GM23338 (cell line): ENCODE results near the gene GPX1. TPM values are rescaled to one million over a fixed set of nuclear protein-coding genes. Genes with fewer than 3 reads are reported as not detected.

Experiments used
- ATAC-seq: fragments of 200-7000 bp; cut with Tn5 transposase; 3 replicates; pipeline ENCODE4 v1.9.1; 2020
- DNase-seq: peaks from one replicate; pipeline ENCODE4 v3.0.0-alpha.2; 2015; ENCODE audit warnings: low spot score
- H2AFZ ChIP-seq: fragments of 200-600 bp; sonication (generic); 2 replicates; pipeline ENCODE4 v1.8.0; 2016; ENCODE audit warnings: antibody characterized with exemption, mild to moderate bottlenecking, moderate library complexity
- H3F3A ChIP-seq: fragments of 200-600 bp; sonication (generic); replicated peaks from 2 replicates; pipeline ENCODE4 v1.8.0; 2017; ENCODE audit warnings: antibody characterized with exemption, mixed run types, low read depth
- H3K27ac ChIP-seq: fragments of 200-600 bp; sonication (generic); 2 replicates; pipeline ENCODE4 v1.6.1; 2016; ENCODE audit warnings: low read depth
- H3K27me3 ChIP-seq: fragments of 200-600 bp; sonication (generic); 2 replicates; pipeline ENCODE4 v1.8.0; 2016; ENCODE audit warnings: mild to moderate bottlenecking, mixed run types, moderate library complexity; ENCODE audit not compliant: insufficient read depth
- H3K36me3 ChIP-seq: fragments of 200-600 bp; sonication (generic); 2 replicates; pipeline ENCODE4 v1.8.0; 2016; ENCODE audit warnings: mild to moderate bottlenecking; ENCODE audit not compliant: insufficient read depth
- H3K4me1 ChIP-seq: fragments of 200-600 bp; sonication (generic); 2 replicates; pipeline ENCODE4 v1.8.0; 2016; ENCODE audit warnings: mild to moderate bottlenecking, moderate library complexity; ENCODE audit not compliant: insufficient read depth
- H3K4me2 ChIP-seq: fragments of 200-600 bp; sonication (generic); 2 replicates; pipeline ENCODE4 v1.7.1; 2017; ENCODE audit warnings: mixed run types
- H3K4me3 ChIP-seq: fragments of 200-600 bp; sonication (generic); 2 replicates; pipeline ENCODE4 v1.6.1; 2016; ENCODE audit warnings: mixed run types
- H3K79me2 ChIP-seq: fragments of 200-600 bp; sonication (generic); replicated peaks from 2 replicates; pipeline ENCODE4 v1.8.0; 2017; ENCODE audit warnings: mild to moderate bottlenecking; ENCODE audit not compliant: insufficient read depth
- H3K9me2 ChIP-seq: fragments of 200-600 bp; sonication (generic); 2 replicates; pipeline ENCODE4 v1.8.0; 2017; ENCODE audit not compliant: insufficient read depth
- H4K20me1 ChIP-seq: fragments of 200-600 bp; sonication (generic); replicated peaks from 2 replicates; pipeline ENCODE4 v1.8.0; 2017; ENCODE audit warnings: mild to moderate bottlenecking; ENCODE audit not compliant: insufficient read depth
- H3K27ac Mint-ChIP-seq: 2 replicates; pipeline ENCODE4 v1.8.0; 2020; ENCODE audit warnings: inconsistent platforms, mild to moderate bottlenecking, moderate library complexity, mixed read lengths
- H3K27me3 Mint-ChIP-seq: 3 replicates; pipeline ENCODE4 v1.8.0; 2022; ENCODE audit warnings: low read depth, mild to moderate bottlenecking, moderate library complexity, mixed read lengths, inconsistent platforms; ENCODE audit not compliant: insufficient read depth, poor library complexity
- H3K36me3 Mint-ChIP-seq: 3 replicates; pipeline ENCODE4 v1.8.0; 2021; ENCODE audit warnings: low read depth, mild to moderate bottlenecking, inconsistent platforms, moderate library complexity, mixed read lengths
- H3K4me1 Mint-ChIP-seq: 3 replicates; pipeline ENCODE4 v1.8.0; 2020; ENCODE audit warnings: mild to moderate bottlenecking, inconsistent platforms, mixed read lengths
- H3K4me3 Mint-ChIP-seq: 3 replicates; pipeline ENCODE4 v1.8.0; 2021; ENCODE audit warnings: moderate library complexity, mild to moderate bottlenecking, inconsistent platforms, mixed read lengths
- H3K9me3 Mint-ChIP-seq: 3 replicates; pipeline ENCODE4 v1.8.0; 2020; ENCODE audit warnings: moderate library complexity, mild to moderate bottlenecking, inconsistent platforms, mixed read lengths
- CREB1 ChIP-seq: fragments of 250-450 bp; sonication (Bioruptor Pico); IDR thresholded peaks from 2 replicates; pipeline ENCODE4 v1.5.0; 2020; ENCODE audit warnings: low read depth, mild to moderate bottlenecking, moderate library complexity
- CTCF ChIP-seq, 2 experiments: fragments of 200-600 bp in 1 of 2; sonication (generic) in 1 of 2; conservative IDR thresholded peaks; 2 replicates each; pipeline versions ENCODE4 v1.5.1 to v1.6.1; 2016 to 2017; ENCODE audit warnings: antibody characterized with exemption in 2 of 2, low read depth in 2 of 2, mild to moderate bottlenecking in 2 of 2, moderate library complexity in 1 of 2
- ETS1 ChIP-seq: IDR thresholded peaks from 2 replicates; pipeline ENCODE4 v1.6.1; 2016; ENCODE audit warnings: antibody characterized with exemption
- EZH2 ChIP-seq: fragments of 200-600 bp; sonication (generic); IDR thresholded peaks from one replicate; pipeline ENCODE4 v1.8.0; 2017; ENCODE audit warnings: antibody characterized with exemption, mild to moderate bottlenecking, low read depth; ENCODE audit not compliant: unreplicated experiment
- EZH2phosphoT487 ChIP-seq: fragments of 200-600 bp; sonication (generic); IDR thresholded peaks from one replicate; pipeline ENCODE4 v1.8.1; 2018; ENCODE audit warnings: antibody characterized with exemption; ENCODE audit not compliant: unreplicated experiment
- JUNB ChIP-seq: IDR thresholded peaks from one replicate; pipeline ENCODE4 v1.6.1; 2016; ENCODE audit warnings: antibody characterized with exemption; ENCODE audit not compliant: unreplicated experiment
- NANOG ChIP-seq: IDR thresholded peaks from 2 replicates; pipeline ENCODE4 v1.6.1; 2016; ENCODE audit warnings: antibody characterized with exemption, borderline replicate concordance
- POLR2AphosphoS5 ChIP-seq: IDR thresholded peaks from 2 replicates; pipeline ENCODE4 v1.6.1; 2016; ENCODE audit warnings: antibody characterized with exemption, low read depth
- REST ChIP-seq: IDR thresholded peaks from one replicate; pipeline ENCODE4 v1.6.1; 2018; ENCODE audit warnings: antibody characterized with exemption; ENCODE audit not compliant: unreplicated experiment
- STAT1 ChIP-seq: IDR thresholded peaks from one replicate; pipeline ENCODE4 v1.6.1; 2016; ENCODE audit warnings: antibody characterized with exemption; ENCODE audit not compliant: unreplicated experiment
- ZNF114 ChIP-seq: fragments of 250-450 bp; sonication (Bioruptor Pico); IDR thresholded peaks from 2 replicates; pipeline ENCODE4 v1.5.0; 2020; ENCODE audit warnings: mild to moderate bottlenecking, moderate library complexity
- ZNF331 ChIP-seq: fragments of 250-450 bp; sonication (Bioruptor Pico); IDR thresholded peaks from 2 replicates; pipeline ENCODE4 v1.5.0; 2020; ENCODE audit warnings: low read depth, mild to moderate bottlenecking, moderate library complexity
- ZNF462 ChIP-seq: fragments of 250-450 bp; sonication (Bioruptor Pico); IDR thresholded peaks from 2 replicates; pipeline ENCODE4 v1.5.0; 2020; ENCODE audit warnings: mild to moderate bottlenecking, moderate library complexity
- long read RNA-seq: library from polyadenylated mRNA; unstranded; transcript quantifications from one replicate; pipeline ENCODE4 v2.0.0, GENCODE V29; 2020; ENCODE audit not compliant: unreplicated experiment
- polyA plus RNA-seq: library from polyadenylated mRNA; unstranded; fragments of >200 nt; fragmentation: Nextera tagmentation; extraction: Ambion mirVana; gene quantifications from 2 replicates; pipeline ENCODE4 v1.2.1, GENCODE V29; 2016
- total RNA-seq: library from RNA; depleted of rRNA; stranded (reverse); fragments of >200 nt; shearing (Covaris generic); gene quantifications from 2 replicates; pipeline ENCODE4 v1.2.3, GENCODE V29; 2014; rRNA removed

GPX1 gene
- total RNA-seq (228 and 247 TPM in 2 replicates), polyA plus RNA-seq (394 and 404 TPM in 2 replicates)
- long read RNA-seq, transcript GPX1-202 (2 exons, 1,151 nt) = major isoform, 356 of 363 reads
- long read RNA-seq, partial matches to known transcripts = 0 of 363 reads
- long read RNA-seq, other reads (novel, unspliced or antisense) = 2 of 363 reads

GRCh38 chr3:49358217-49358883 lies at the start of gene GPX1:
GPX1 (minus strand) TSS chr3:49358353; CDS start chr3:49358278, 75 bp downstream.
- TF ChIP-seq CTCF (conservative IDR thresholded peaks at IDR 0.05; ENCODE audit: low read depth in 2 of 2) = 0 out of 4 replicates have a peak, but pooled peaks of 1 of the 2 experiments have one; percentile 7
- no peak for TF ChIP-seq EZH2
- no peak for TF ChIP-seq CREB1
- TF ChIP-seq JUNB = no peak
- TF ChIP-seq ZNF331 = no peak
- no peak for TF ChIP-seq REST
- TF ChIP-seq NANOG = no peak
- TF ChIP-seq ETS1 = peak; percentile 11; the same call in 1 of the 2 replicates
- no peak for TF ChIP-seq ZNF462 (CRISPR knock-in tag)
- TF ChIP-seq ZNF114 (CRISPR knock-in tag) = no peak
- peak; percentile 95 for TF ChIP-seq POLR2AphosphoS5
- TF ChIP-seq EZH2phosphoT487 = no peak
- no peak for TF ChIP-seq STAT1
- Mint-ChIP-seq H3K4me3 (peak within 1 kb of the TSS; percentile 96), H3K27me3 (peaks cover 13% of the 10 kb centered on the region), H3K27ac (peak within 1 kb of the TSS; percentile 96), H3K4me1 (peaks cover 24% of the 10 kb centered on the region), H3K36me3 (peaks cover 78% of the 10 kb centered on the region), H3K9me3 (no peaks in the 10 kb centered on the region)
- Histone ChIP-seq H3F3A (peaks cover 37% of the 10 kb centered on the region), H2AFZ (0 out of 2 replicates have a peak within 1 kb of the TSS, but pooled peaks have one; percentile 23), H3K4me1 (peaks cover 14% of the 10 kb centered on the region; the same call in 1 of the 2 replicates), H4K20me1 (peaks cover 7% of the 10 kb centered on the region), H3K79me2 (peaks cover 17% of the 10 kb centered on the region), H3K4me3 (peak within 1 kb of the TSS; percentile 94), H3K36me3 (peaks cover 38% of the 10 kb centered on the region), H3K4me2 (peak within 1 kb of the TSS; percentile 92), H3K27me3 (no peaks in the 10 kb centered on the region), H3K9me2 (no peaks in the 10 kb centered on the region), H3K27ac (peak within 1 kb of the TSS; percentile 95)
- peak; percentile 98 for DNase-seq
- ATAC-seq = peak; percentile 95
